CD4-positive, alpha-beta T cell treated with Interleukin-4 for 1 hour (primary cell): ENCODE data around the gene SPDYE3.
"Not testable (repeated sequence)": the region's sequence is repeated elsewhere in the genome, so short reads cannot be mapped to it uniquely, and the experiment has no call there.

Experiments used
- DNase-seq, 2 donors: peaks; one replicate each; pipeline ENCODE4 v3.0.0-alpha.2; 2020 to 2022

SPDYE3 gene, protein sequence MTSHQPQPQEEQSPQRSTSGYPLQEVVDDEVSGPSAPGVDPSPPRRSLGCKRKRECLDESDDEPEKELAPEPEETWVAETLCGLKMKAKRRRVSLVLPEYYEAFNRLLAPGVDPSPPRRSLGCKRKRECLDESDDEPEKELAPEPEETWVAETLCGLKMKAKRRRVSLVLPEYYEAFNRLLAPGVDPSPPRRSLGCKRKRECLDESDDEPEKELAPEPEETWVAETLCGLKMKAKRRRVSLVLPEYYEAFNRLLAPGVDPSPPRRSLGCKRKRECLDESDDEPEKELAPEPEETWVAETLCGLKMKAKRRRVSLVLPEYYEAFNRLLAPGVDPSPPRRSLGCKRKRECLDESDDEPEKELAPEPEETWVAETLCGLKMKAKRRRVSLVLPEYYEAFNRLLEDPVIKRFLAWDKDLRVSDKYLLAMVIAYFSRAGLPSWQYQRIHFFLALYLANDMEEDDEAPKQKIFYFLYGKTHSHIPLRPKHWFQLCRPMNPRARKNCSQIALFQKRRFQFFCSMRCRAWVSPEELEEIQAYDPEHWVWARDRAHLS

GRCh38 chr7:100307402-100307801 lies at the start of gene SPDYE3:
SPDYE3 (plus strand) TSS chr7:100307702; CDS start chr7:100307886, 184 bp downstream.
- not testable (repeated sequence) for DNase-seq

GRCh38 chr7:100259984-100260383 lies 47.5 kb upstream of the SPDYE3 start:
- not testable (repeated sequence) for DNase-seq

GRCh38 chr7:100262896-100263295 lies 44.6 kb upstream of the SPDYE3 start:
- DNase-seq: not testable (repeated sequence)

DNA sequence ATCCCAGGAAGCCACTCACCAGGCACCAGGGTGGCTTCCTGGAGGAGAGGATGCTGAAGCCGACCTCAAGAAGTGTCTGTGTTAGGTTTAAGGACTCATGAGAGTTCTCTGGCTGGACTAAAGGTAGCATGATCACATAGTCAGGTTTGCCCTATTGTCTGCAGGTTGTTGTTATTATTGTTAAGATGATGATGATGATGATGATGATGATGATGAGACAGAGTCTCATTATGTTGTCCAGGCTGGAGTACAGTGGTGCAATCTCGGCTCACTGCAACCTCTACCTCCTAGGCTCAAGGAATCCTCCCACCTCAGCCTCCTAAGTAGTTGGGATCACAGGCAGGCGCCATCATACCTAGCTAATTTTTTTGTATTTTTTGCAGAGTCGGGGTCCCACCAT lies 43.3 kb upstream of the SPDYE3 start:
- not testable (repeated sequence) for DNase-seq

GRCh38 chr7:100264669-100265165 lies 42.8 kb upstream of the SPDYE3 start:
- not testable (repeated sequence) for DNase-seq

DNA sequence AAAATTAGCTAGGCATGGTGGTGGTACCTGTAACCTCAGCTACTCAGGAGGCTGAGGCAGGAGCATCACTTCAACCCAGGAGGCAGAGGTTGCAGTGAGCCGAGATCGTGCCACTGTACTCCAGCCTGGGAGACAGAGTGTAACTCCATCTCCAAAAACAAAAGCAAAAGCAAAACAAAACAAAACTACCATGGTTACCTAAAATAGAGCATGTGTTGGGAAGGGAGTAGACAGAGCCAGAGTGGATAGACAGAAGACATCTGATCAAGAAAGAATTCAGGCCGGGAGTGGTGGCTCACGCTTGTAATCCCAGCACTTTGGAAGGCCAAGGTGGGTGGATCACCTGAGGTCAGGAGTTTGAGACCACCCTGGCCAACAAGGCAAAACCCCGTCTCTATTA lies 41.7 kb upstream of the SPDYE3 start:
- not testable (repeated sequence) for DNase-seq

- DNase-seq: no peak
These were observed 40.7 kb upstream of the SPDYE3 start for GRCh38 chr7:100266576-100267354.

DNA sequence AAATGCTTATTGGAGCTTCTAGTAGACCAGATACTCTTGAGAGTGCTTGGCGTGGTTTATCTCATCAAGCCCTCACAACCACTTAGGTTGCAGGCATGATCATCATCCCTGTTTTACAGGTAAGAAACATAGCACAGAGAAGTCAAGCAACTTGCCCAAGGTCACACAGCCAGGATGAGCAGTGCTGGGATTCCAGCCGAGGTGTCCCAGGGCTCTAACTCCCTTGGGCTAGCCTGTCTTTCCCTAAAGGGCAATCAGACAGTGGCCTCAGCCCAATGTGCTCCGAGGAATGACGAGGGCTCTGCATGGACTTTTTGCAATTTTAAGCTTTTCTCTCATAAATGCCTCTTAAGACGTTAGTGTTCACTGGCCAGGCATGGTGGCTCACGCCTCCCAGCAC lies 39.9 kb upstream of the SPDYE3 start:
- DNase-seq: no peak

DNA sequence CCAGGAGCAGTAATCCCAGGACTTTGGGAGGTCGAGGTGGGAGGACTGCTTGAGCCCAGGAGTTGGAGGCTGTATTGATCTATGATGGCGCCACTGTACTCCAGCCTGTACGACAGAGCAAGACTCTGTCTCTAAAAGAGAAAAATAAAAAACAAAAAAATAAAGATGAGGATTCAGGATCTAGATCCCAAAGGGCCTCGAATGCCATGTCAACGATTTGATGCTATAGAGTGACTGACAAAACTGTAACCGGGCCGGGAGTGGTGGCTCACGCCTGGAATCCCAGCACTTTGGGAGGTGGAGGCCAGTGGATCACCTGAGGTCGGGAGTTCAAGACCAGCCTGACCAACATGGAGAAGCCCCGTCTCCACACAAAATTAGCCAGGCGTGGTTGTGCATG lies 38.6 kb upstream of the SPDYE3 start:
- DNase-seq: not testable (repeated sequence)

DNA sequence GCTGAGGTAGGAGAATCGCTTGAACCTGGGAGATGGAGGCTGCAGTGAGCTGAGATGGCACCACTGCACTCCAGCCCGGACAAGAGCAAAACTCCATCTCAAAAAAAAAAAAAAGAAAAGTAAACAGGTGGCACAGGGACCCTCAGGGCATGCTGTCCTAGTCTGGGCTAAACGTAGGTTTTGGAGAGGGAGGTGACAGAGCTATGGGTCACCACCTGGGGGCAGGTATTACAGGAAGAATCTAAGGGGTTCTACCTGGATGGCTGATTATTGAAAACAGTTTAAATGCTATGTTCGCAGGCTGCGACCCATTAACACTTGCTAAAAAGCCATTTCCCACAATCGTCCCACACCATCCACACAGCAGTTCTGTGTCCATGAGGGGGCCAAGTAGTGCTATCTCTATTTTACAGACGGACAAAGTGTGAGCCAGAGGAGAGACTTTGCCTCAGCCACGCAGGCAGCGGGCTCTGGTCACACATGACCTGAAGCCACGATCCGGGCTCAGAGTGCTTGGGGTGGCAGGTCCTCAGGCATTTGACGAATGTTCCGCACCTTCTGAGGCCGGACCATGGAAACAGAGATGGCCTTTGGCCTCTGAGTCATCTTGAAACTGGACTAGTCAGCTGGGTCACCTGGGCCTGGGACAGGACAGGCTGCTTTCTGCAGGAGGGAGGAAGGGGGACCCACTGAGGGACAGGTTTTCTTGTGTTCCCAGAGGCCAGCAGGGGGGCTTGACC lies 38.0 kb upstream of the SPDYE3 start:
- not testable (repeated sequence) for DNase-seq

DNA sequence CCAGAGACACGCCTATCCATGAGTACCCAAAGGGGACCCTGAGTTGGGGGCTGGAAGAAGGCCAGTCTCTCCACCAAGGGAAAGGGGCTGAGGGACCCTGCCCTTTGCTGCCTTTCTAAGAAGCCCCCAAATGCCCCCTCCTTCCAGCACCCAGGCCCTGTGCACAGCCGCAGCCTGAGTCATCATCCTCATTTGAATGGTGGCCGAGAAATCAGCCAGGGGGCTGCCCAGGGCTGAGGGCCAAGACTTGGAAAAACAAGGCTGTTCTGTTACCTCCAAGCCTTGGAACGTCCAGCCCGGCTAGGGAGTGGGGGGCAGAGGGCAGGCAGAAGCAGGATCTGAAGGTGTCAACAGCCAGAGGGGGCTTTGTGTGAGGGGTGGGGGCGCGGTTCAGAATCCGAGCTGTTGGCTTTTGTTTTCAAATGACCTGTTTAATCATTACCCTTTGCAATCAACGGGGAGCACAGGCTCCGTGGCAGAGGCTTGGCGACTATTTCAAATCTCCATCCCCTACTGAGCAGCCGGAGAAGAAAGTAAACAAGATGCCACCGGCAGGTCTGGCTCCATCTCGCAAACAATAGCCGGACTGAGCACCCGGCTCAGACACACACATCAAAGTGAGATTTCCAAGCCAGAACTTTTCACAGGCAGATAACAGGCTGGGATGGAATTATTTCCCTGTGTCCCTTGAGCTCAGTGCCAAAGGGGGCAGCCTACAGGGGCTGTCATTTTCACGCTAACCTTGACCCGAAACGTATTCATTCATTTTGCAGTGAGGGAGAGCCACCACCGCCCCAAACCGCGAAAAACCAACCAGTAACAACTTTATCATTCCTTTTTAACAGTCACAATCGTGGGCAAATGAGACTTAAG lies 37.2 kb upstream of the SPDYE3 start:
- not testable (repeated sequence) for DNase-seq

DNA sequence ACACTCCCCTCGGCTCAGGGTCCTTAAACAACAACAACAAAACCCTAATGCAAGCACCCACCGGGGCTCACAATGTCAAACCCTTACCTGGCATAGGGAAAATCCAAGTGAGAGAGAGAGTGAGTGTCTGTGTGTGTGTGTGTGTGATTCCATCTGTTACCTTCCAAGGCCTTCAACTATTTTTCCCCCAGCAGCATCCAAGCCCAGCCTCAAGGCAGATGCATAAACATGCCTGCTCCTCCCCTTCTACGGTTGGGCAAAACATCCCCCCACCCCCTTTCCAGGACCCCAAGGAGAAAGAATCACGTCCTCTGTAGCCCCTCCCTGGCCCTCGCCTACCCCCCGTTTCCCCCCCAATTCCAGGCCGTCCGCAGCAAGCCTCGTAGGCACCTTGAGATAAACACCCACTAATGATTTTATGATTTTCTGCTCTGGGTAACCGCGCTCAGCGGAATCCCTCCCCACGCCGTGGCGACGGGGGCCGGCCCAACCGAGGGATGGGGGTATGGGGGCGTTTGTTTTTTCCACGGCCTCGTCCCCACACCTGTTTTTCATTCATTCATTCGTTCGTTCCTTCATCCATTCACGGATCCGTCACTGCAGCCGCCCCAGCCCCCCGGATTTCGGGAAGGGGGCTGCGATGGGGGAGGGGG lies 36.4 kb upstream of the SPDYE3 start:
- DNase-seq: not testable (repeated sequence)

- peak; percentile 97 for DNase-seq
These were observed 35.6 kb upstream of the SPDYE3 start for GRCh38 chr7:100271716-100272537.

DNA sequence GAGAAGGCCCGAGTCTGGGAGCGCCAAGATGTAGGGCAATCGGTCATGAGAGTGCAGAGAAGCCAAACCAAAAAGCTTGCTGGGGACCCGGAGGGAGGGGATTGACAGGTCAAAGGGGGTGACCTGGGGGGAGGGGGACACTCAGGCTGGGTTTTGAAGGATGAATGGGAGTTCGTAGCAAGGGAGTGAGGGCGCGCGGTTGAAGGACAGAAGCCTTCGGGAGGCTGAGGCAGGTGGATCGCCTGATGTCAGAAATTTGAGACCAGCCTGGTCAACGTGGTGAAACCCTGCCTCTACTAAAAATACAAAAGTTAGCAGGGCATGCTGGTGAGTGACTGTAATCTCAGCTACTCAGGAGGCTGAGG lies 35.0 kb upstream of the SPDYE3 start:
- not testable (repeated sequence) for DNase-seq

GRCh38 chr7:100275120-100275519 lies 32.4 kb upstream of the SPDYE3 start:
- DNase-seq: no peak

- DNase-seq: not testable (repeated sequence)
These were observed 31.4 kb upstream of the SPDYE3 start for GRCh38 chr7:100276126-100276525.

- DNase-seq: not testable (repeated sequence)
These were observed 25.4 kb upstream of the SPDYE3 start for GRCh38 chr7:100282069-100282608.

GRCh38 chr7:100283147-100283546 lies 24.4 kb upstream of the SPDYE3 start:
- not testable (repeated sequence) for DNase-seq

DNA sequence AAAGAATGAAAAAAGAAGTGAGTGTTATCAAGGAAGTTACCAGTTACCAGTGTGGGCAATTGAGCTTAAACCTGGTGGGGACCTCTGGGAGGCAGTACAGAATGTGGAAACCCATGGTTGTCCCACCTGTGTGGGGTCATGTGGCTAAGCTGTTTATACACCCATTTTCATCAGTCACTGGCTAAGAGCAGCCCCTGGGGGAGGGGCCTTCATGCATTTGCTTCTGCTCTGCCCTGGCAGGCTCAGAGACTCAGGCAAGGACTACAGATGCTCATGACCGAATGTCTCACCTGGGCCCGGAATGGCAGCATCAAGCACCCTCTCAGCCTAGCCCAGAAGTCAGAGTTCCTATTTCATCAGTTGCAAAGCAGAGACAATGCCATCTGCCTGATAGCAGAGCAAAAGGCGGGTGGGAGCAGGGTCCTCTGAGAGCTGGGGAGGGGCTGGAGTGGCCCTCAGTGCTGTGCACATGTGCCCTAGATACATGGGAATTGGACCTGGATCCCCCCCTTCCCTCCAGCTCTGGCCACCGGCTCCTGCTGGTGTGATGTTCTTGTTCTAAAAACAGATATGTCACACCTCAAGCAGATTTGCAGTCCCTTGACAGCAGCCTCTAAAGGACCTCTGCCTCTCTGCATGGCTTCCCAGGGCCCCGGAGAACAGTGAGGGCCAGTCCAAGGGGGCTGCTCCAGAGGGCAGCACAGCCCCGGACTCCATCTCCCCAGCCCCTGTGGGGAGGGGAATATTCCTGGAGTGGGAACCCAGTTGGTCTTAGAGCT lies 20.1 kb upstream of the SPDYE3 start:
- not testable (repeated sequence) for DNase-seq
